Measurements from ENCODE around the gene GNA12.

DNA sequence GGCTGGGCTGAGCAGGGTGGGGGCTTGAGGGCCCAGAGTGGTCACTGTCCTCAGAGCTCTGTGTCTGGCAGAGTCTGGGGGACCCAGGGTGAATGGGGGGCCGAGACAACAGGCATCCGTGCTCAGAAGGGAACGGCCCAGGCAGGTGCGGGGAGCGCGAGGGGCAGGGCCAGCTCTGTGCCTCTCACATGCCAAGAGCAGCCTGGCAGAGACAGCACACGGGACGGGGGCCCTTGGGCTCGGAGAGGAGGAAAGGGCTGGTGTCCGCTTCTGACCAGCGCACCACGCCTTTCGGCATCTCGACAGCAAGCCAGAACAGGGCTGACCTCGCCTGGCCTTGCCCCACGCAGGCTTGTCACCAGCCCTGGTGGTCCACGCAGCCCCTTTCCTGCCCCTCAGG lies 142.7 kb downstream of the GNA12 start:
- TF ChIP-seq, protein P1, sequence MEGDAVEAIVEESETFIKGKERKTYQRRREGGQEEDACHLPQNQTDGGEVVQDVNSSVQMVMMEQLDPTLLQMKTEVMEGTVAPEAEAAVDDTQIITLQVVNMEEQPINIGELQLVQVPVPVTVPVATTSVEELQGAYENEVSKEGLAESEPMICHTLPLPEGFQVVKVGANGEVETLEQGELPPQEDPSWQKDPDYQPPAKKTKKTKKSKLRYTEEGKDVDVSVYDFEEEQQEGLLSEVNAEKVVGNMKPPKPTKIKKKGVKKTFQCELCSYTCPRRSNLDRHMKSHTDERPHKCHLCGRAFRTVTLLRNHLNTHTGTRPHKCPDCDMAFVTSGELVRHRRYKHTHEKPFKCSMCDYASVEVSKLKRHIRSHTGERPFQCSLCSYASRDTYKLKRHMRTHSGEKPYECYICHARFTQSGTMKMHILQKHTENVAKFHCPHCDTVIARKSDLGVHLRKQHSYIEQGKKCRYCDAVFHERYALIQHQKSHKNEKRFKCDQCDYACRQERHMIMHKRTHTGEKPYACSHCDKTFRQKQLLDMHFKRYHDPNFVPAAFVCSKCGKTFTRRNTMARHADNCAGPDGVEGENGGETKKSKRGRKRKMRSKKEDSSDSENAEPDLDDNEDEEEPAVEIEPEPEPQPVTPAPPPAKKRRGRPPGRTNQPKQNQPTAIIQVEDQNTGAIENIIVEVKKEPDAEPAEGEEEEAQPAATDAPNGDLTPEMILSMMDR (IDR thresholded peaks at IDR 0.05 in 8 of 11, conservative IDR thresholded peaks at IDR 0.05 in 3 of 11): no peak
- no peak for TF ChIP-seq POLR2A (IDR thresholded peaks at IDR 0.05)

Data from spleen (tissue), 7 donors.